Measurements from ENCODE around the gene PITPNM3.
"Not testable (repeated sequence)": the region's sequence is repeated elsewhere in the genome, so short reads cannot be mapped to it uniquely, and the experiment has no call there.

PITPNM3 gene

GRCh38 chr17:6575596-6575988 lies 19.2 kb upstream of the PITPNM3 start:
- in situ Hi-C loops (cut with MboI; ENCODE audit: low sequenced_read_pairs) = no loop called here

- in situ Hi-C loops (cut with MboI; ENCODE audit: low sequenced_read_pairs) = no loop called here
These were observed 18.6 kb upstream of the PITPNM3 start for GRCh38 chr17:6574687-6575595.

- in situ Hi-C loops (cut with MboI; ENCODE audit: low sequenced_read_pairs) = no loop called here
These were observed 17.8 kb upstream of the PITPNM3 start for GRCh38 chr17:6573982-6574686.

- in situ Hi-C loops (cut with MboI; ENCODE audit: low sequenced_read_pairs) = not testable (repeated sequence)
These were observed 17.1 kb upstream of the PITPNM3 start for GRCh38 chr17:6573495-6573894.

- in situ Hi-C loops (cut with MboI; ENCODE audit: low sequenced_read_pairs) = no loop called here
These were observed 16.6 kb upstream of the PITPNM3 start for GRCh38 chr17:6572972-6573370.

GRCh38 chr17:6571452-6571781 lies 15.1 kb upstream of the PITPNM3 start:
- in situ Hi-C loops (cut with MboI; ENCODE audit: low sequenced_read_pairs) = no loop called here

GRCh38 chr17:6570731-6571451 lies 14.5 kb upstream of the PITPNM3 start:
- in situ Hi-C loops (cut with MboI; ENCODE audit: low sequenced_read_pairs) = no loop called here

- in situ Hi-C loops (cut with MboI; ENCODE audit: low sequenced_read_pairs) = no loop called here
These were observed 13.3 kb upstream of the PITPNM3 start for GRCh38 chr17:6569370-6570285.

GRCh38 chr17:6568184-6568758 lies 11.9 kb upstream of the PITPNM3 start:
- in situ Hi-C loops (cut with MboI; ENCODE audit: low sequenced_read_pairs) = no loop called here

- in situ Hi-C loops (cut with MboI; ENCODE audit: low sequenced_read_pairs) = no loop called here
These were observed 11.3 kb upstream of the PITPNM3 start for GRCh38 chr17:6567528-6568183.

GRCh38 chr17:6561446-6561845 lies 5.1 kb upstream of the PITPNM3 start:
- in situ Hi-C loops (cut with MboI; ENCODE audit: low sequenced_read_pairs) = no loop called here

- in situ Hi-C loops (cut with MboI; ENCODE audit: low sequenced_read_pairs) = no loop called here
These were observed 4.1 kb upstream of the PITPNM3 start for GRCh38 chr17:6560496-6560895.

GRCh38 chr17:6559753-6560215 lies 3.4 kb upstream of the PITPNM3 start:
- in situ Hi-C loops (cut with MboI; ENCODE audit: low sequenced_read_pairs) = no loop called here

- in situ Hi-C loops (cut with MboI; ENCODE audit: low sequenced_read_pairs) = no loop called here
These were observed 2.8 kb upstream of the PITPNM3 start for GRCh38 chr17:6558932-6559752.

- in situ Hi-C loops (cut with MboI; ENCODE audit: low sequenced_read_pairs) = no loop called here
These were observed 1.9 kb upstream of the PITPNM3 start for GRCh38 chr17:6558276-6558675.

GRCh38 chr17:6557040-6557438 lies 684 bp upstream of the PITPNM3 start:
- in situ Hi-C loops (cut with MboI; ENCODE audit: low sequenced_read_pairs) = no loop called here

GRCh38 chr17:6555331-6556120 lies 829 bp downstream of the PITPNM3 start:
- in situ Hi-C loops (cut with MboI; ENCODE audit: low sequenced_read_pairs) = no loop called here

GRCh38 chr17:6554871-6555330 lies 1.5 kb downstream of the PITPNM3 start:
- in situ Hi-C loops (cut with MboI; ENCODE audit: low sequenced_read_pairs) = no loop called here

Measured in hTERT RPE-1 (cell line).